Measurements from ENCODE around the gene TMEM127.

TMEM127 gene

GRCh38 chr2:96204836-96205624, 60.8 kb downstream of the TMEM127 start:
- DNase-seq (ENCODE audit: low read depth), result no peak

GRCh38 chr2:96203130-96204028, 62.4 kb downstream of the TMEM127 start:
- DNase-seq (ENCODE audit: low read depth), result no peak

DNA sequence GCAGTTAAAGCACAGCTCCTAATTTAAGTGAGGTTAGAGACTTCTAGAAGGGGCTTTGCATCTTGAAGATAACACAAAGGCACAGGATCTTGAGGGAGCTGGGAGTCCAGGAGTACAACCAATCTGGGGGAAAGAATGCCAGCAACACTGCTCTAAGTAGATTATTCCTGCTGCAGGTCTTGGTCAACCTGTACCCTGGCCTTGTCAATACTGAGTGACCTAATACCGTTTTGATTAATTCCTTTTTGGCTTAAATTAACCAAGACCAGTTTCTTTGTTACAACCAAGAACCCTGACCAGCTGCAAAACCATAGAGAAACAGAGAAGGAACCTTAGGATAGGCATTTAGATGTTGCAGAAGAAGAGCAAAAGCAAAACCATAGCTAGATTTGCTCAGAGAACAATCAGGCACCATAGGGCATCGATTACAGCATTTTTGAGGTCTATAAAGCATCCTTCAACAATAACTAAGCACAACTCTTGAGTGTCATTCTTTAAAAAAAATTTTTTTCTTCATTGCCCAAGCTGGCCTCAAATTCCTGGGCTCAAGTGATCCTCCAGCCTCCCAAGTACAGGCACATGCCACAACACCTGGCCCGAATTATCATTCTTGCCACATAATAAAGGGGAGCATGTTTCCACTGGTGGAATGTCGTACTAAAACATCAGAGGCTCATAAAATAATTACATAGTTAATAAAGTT, 63.5 kb downstream of the TMEM127 start:
- DNase-seq (ENCODE audit: low read depth), result no peak

GRCh38 chr2:96201338-96201737, 64.5 kb downstream of the TMEM127 start:
- DNase-seq (ENCODE audit: low read depth), result no peak

GRCh38 chr2:96198921-96199320, 66.9 kb downstream of the TMEM127 start:
- DNase-seq (ENCODE audit: low read depth), result no peak

Measured in stimulated activated CD8-positive, alpha-beta memory T cell treated with anti-CD3 and anti-CD28 coated beads, Interleukin-12 subunit alpha, Interleukin-12 subunit beta, amount 100 ng/mL, for 4 hours (primary cell).